ENCODE results near the gene MYBPC3.

MYBPC3 gene

GRCh38 chr11:47383071-47383470 lies 30.6 kb upstream of the MYBPC3 start:
- DNase-seq = peak; percentile 21

- no peak for DNase-seq
Observed at GRCh38 chr11:47380078-47380477, 27.6 kb upstream of the MYBPC3 start.

- no peak for DNase-seq
Observed at GRCh38 chr11:47379317-47379716, 26.8 kb upstream of the MYBPC3 start.

GRCh38 chr11:47378836-47379170 lies 26.3 kb upstream of the MYBPC3 start:
- DNase-seq = no peak

- no peak for DNase-seq
Observed at GRCh38 chr11:47378010-47378835, 25.7 kb upstream of the MYBPC3 start, which contains the start of gene SPI1. SPI1 (minus strand) TSS chr11:47378547; CDS start chr11:47378353, 194 bp downstream.

- no peak for DNase-seq
Observed at GRCh38 chr11:47377571-47378009, 25.1 kb upstream of the MYBPC3 start.

GRCh38 chr11:47376525-47377371 lies 24.2 kb upstream of the MYBPC3 start:
- DNase-seq = no peak

GRCh38 chr11:47376107-47376524 lies 23.6 kb upstream of the MYBPC3 start:
- DNase-seq = no peak

GRCh38 chr11:47375546-47376085 lies 23.1 kb upstream of the MYBPC3 start:
- no peak for DNase-seq

- DNase-seq = no peak
Observed at GRCh38 chr11:47375020-47375419, 22.5 kb upstream of the MYBPC3 start.

GRCh38 chr11:47374720-47375019 lies 22.2 kb upstream of the MYBPC3 start:
- no peak for DNase-seq

- peak; percentile 66 for DNase-seq
Observed at GRCh38 chr11:47373876-47374719, 21.6 kb upstream of the MYBPC3 start.

GRCh38 chr11:47372422-47372821 lies 19.9 kb upstream of the MYBPC3 start:
- no peak for DNase-seq

GRCh38 chr11:47369676-47370075 lies 17.2 kb upstream of the MYBPC3 start:
- DNase-seq = no peak

GRCh38 chr11:47366020-47366490 lies 13.6 kb upstream of the MYBPC3 start:
- DNase-seq = no peak

GRCh38 chr11:47361419-47361818 lies 8.9 kb upstream of the MYBPC3 start:
- DNase-seq = no peak

- DNase-seq = no peak
Observed at GRCh38 chr11:47360341-47360740, 7.8 kb upstream of the MYBPC3 start.

GRCh38 chr11:47359586-47359985 lies 7.1 kb upstream of the MYBPC3 start:
- no peak for DNase-seq

GRCh38 chr11:47359162-47359561 lies 6.7 kb upstream of the MYBPC3 start:
- DNase-seq = no peak

GRCh38 chr11:47358731-47359051 lies 6.2 kb upstream of the MYBPC3 start:
- DNase-seq = no peak

GRCh38 chr11:47357985-47358730 lies 5.7 kb upstream of the MYBPC3 start:
- DNase-seq = no peak

GRCh38 chr11:47356998-47357329 lies 4.5 kb upstream of the MYBPC3 start:
- DNase-seq = no peak

All from fibroblast of upper back skin (primary cell).